Right renal cortex interstitium (tissue), 3 donors: Measurements from ENCODE around the gene NRSN2. TPM values are rescaled to one million over a fixed set of nuclear protein-coding genes. Genes with fewer than 3 reads are reported as not detected.
"Not testable (repeated sequence)": the region's sequence is repeated elsewhere in the genome, so short reads cannot be mapped to it uniquely, and the experiment has no call there.

Source experiments
- DNase-seq, 3 donors: peaks; one replicate each; pipeline ENCODE4 v3.0.0-alpha.2; 2013; ENCODE audit warnings: low read depth in 3 of 3, low spot score in 2 of 3
- polyA plus RNA-seq, 3 donors: library from polyadenylated mRNA; unstranded; fragments of 120-200 nt; gene quantifications; one replicate each; pipeline ENCODE4 v1.2.1, GENCODE V29; 2013; ENCODE audit not compliant: insufficient read length in 3 of 3

Gene NRSN2
- polyA plus RNA-seq, 3 donors = 45.7 to 51.3 (median 46.0) TPM

- DNase-seq = peak in 2 of 3 donors; percentile 79 to 85
Observed at GRCh38 chr20:324177-325044, 22.5 kb upstream of the NRSN2 start.

GRCh38 chr20:325045-325888 lies 21.6 kb upstream of the NRSN2 start, which contains the start of gene SOX12:
Gene SOX12, plus strand, starts transcription at chr20:325552. Its CDS starts 373 bp downstream, at chr20:325925.
- DNase-seq = peak in 2 of 3 donors; percentile 84

- DNase-seq = peak in 1 of 3 donors; percentile 44
Observed at GRCh38 chr20:325889-326644, 20.8 kb upstream of the NRSN2 start.

- DNase-seq = no peak
Observed at GRCh38 chr20:326645-327185, 20.2 kb upstream of the NRSN2 start.

- peak in 2 of 3 donors; percentile 86 to 91 for DNase-seq
Observed at GRCh38 chr20:327186-328026, 19.5 kb upstream of the NRSN2 start.

GRCh38 chr20:328027-328974 lies 18.6 kb upstream of the NRSN2 start:
- no peak for DNase-seq

- no peak for DNase-seq
Observed at GRCh38 chr20:328975-329695, 17.8 kb upstream of the NRSN2 start.

GRCh38 chr20:329851-330232 lies 17.1 kb upstream of the NRSN2 start:
- no peak for DNase-seq

GRCh38 chr20:330233-331149 lies 16.4 kb upstream of the NRSN2 start:
- DNase-seq = no peak

GRCh38 chr20:334578-334977 lies 12.3 kb upstream of the NRSN2 start:
- no peak for DNase-seq

- DNase-seq = not testable (repeated sequence)
Observed at GRCh38 chr20:336040-336439, 10.9 kb upstream of the NRSN2 start.

GRCh38 chr20:341682-342081 lies 5.2 kb upstream of the NRSN2 start:
- DNase-seq = no peak

- DNase-seq = no peak
Observed at GRCh38 chr20:343107-343506, 3.8 kb upstream of the NRSN2 start.

GRCh38 chr20:346033-346639 lies 775 bp upstream of the NRSN2 start:
- DNase-seq = no peak

- no peak for DNase-seq
Observed at GRCh38 chr20:347317-347639, 367 bp downstream of the NRSN2 start.

GRCh38 chr20:347640-348484 lies 951 bp downstream of the NRSN2 start:
- peak in 2 of 3 donors; percentile 75 to 90 for DNase-seq
